WTC11 (cell line): Measurements from ENCODE around the gene TNN. TPM values are rescaled to one million over a fixed set of nuclear protein-coding genes. Genes with fewer than 3 reads are reported as not detected.

Experiments used
- ATAC-seq: fragments of 200-7000 bp; cut with Tn5 transposase; 2 replicates; pipeline ENCODE4 v1.10.0; 2021; ENCODE audit warnings: mild to moderate bottlenecking, moderate library complexity
- CTCF ChIA-PET: fragments of 300-600 bp; sonication (Branson Sonifier 250); formaldehyde crosslinking; loops from one replicate; lab custom pipeline; 2021; ENCODE audit warnings: antibody characterized with exemption; lab: Charles Lee
- POLR2A ChIA-PET: fragments of 350-600 bp; sonication (Branson Sonifier 250); formaldehyde crosslinking; loops from one replicate; lab custom pipeline; 2021; ENCODE audit warnings: antibody characterized with exemption; lab: Charles Lee
- DNase-seq: peaks from one replicate; pipeline ENCODE4 v3.0.0; 2021; ENCODE audit warnings: low spot score
- H3K27ac Mint-ChIP-seq: 2 replicates; pipeline ENCODE4 v1.8.0; 2021; ENCODE audit warnings: mixed read lengths
- H3K27me3 Mint-ChIP-seq: 2 replicates; pipeline ENCODE4 v1.8.0; 2021; ENCODE audit warnings: low read depth, mild to moderate bottlenecking, moderate library complexity, mixed read lengths
- H3K36me3 Mint-ChIP-seq: 2 replicates; pipeline ENCODE4 v1.8.0; 2021; ENCODE audit warnings: mixed read lengths
- H3K4me1 Mint-ChIP-seq: 2 replicates; pipeline ENCODE4 v1.8.0; 2022; ENCODE audit warnings: mixed read lengths
- H3K4me3 Mint-ChIP-seq: 2 replicates; pipeline ENCODE4 v1.8.0; 2021; ENCODE audit warnings: mild to moderate bottlenecking, moderate library complexity, mixed read lengths
- H3K9me3 Mint-ChIP-seq: 2 replicates; pipeline ENCODE4 v1.8.0; 2021; ENCODE audit warnings: mixed read lengths
- CREB1 ChIP-seq: sonication (generic); formaldehyde crosslinking; IDR thresholded peaks from 2 replicates; pipeline ENCODE4 v1.8.0; 2023; ENCODE audit warnings: mild to moderate bottlenecking, missing genetic modification reagents
- E2F1 ChIP-seq: sonication (generic); formaldehyde crosslinking; IDR thresholded peaks from 2 replicates; pipeline ENCODE4 v1.8.0; 2022; ENCODE audit warnings: mild to moderate bottlenecking, missing genetic modification reagents
- FOXK1 ChIP-seq: sonication (generic); formaldehyde crosslinking; IDR thresholded peaks from 2 replicates; pipeline ENCODE4 v1.8.0; 2022; ENCODE audit warnings: mild to moderate bottlenecking, moderate library complexity, missing genetic modification reagents
- GRHL2 ChIP-seq: fragments of 250-450 bp; sonication (Bioruptor Pico); IDR thresholded peaks from 2 replicates; pipeline ENCODE4 v1.8.0; 2022; ENCODE audit warnings: mild to moderate bottlenecking, moderate library complexity; ENCODE audit not compliant: insufficient replicate concordance, severe bottlenecking
- HMGXB4 ChIP-seq: sonication (generic); formaldehyde crosslinking; IDR thresholded peaks from 2 replicates; pipeline ENCODE4 v1.8.1; 2023; ENCODE audit warnings: mild to moderate bottlenecking, moderate library complexity, missing genetic modification reagents
- IRF1 ChIP-seq: sonication (generic); formaldehyde crosslinking; IDR thresholded peaks from 2 replicates; pipeline ENCODE4 v1.8.0; 2023; ENCODE audit warnings: missing genetic modification reagents
- KAT7 ChIP-seq: sonication (generic); formaldehyde crosslinking; IDR thresholded peaks from 2 replicates; pipeline ENCODE4 v1.8.1; 2023; ENCODE audit warnings: missing genetic modification reagents, mild to moderate bottlenecking, borderline replicate concordance
- MAX ChIP-seq: sonication (generic); formaldehyde crosslinking; IDR thresholded peaks from 2 replicates; pipeline ENCODE4 v1.8.0; 2022; ENCODE audit warnings: mild to moderate bottlenecking, missing genetic modification reagents
- MYBL2 ChIP-seq: sonication (generic); formaldehyde crosslinking; IDR thresholded peaks from 2 replicates; pipeline ENCODE4 v1.8.1; 2023; ENCODE audit warnings: mild to moderate bottlenecking, moderate library complexity, missing genetic modification reagents
- PRDM15 ChIP-seq: sonication (generic); formaldehyde crosslinking; IDR thresholded peaks from 2 replicates; pipeline ENCODE4 v1.8.0; 2022; ENCODE audit warnings: missing genetic modification reagents
- SP1 ChIP-seq: sonication (generic); formaldehyde crosslinking; conservative IDR thresholded peaks from 2 replicates; pipeline ENCODE4 v1.8.1; 2022; ENCODE audit warnings: missing genetic modification reagents
- TEAD1 ChIP-seq: sonication (generic); formaldehyde crosslinking; IDR thresholded peaks from 2 replicates; pipeline ENCODE4 v1.8.0; 2022; ENCODE audit warnings: mild to moderate bottlenecking, missing genetic modification reagents
- ZBTB43 ChIP-seq: sonication (generic); formaldehyde crosslinking; IDR thresholded peaks from 2 replicates; pipeline ENCODE4 v1.8.1; 2023; ENCODE audit warnings: mild to moderate bottlenecking, missing genetic modification reagents
- ZNF263 ChIP-seq: sonication (generic); formaldehyde crosslinking; IDR thresholded peaks from 2 replicates; pipeline ENCODE4 v1.8.1; 2022; ENCODE audit warnings: low read depth, mild to moderate bottlenecking, moderate library complexity, missing genetic modification reagents
- ZNF512 ChIP-seq: sonication (generic); formaldehyde crosslinking; IDR thresholded peaks from 2 replicates; pipeline ENCODE4 v1.8.1; 2022; ENCODE audit warnings: missing genetic modification reagents, borderline replicate concordance
- total RNA-seq: library from RNA; stranded (reverse); gene quantifications from 3 replicates; pipeline ENCODE4 v1.2.3, GENCODE V29; 2021

The TNN gene
- total RNA-seq, 1 experiment from 2014 or later: 0.44 TPM

- no peak for TF ChIP-seq FOXK1
- TF ChIP-seq KAT7: no peak
- TF ChIP-seq MAX: no peak
- TF ChIP-seq ZNF512 (CRISPR knock-in tag): no peak
- no peak for TF ChIP-seq GRHL2 (CRISPR knock-in tag)
- no peak for TF ChIP-seq MYBL2 (CRISPR knock-in tag)
- no peak for TF ChIP-seq E2F1 (CRISPR knock-in tag)
- TF ChIP-seq IRF1 (CRISPR knock-in tag): no peak
- no peak for TF ChIP-seq SP1 (CRISPR knock-in tag)
- TF ChIP-seq PRDM15 (CRISPR knock-in tag): no peak
Measured at GRCh38 chr1:175186433-175187160, 119.0 kb downstream of the TNN start (continued).

- Mint-ChIP-seq H3K36me3 (no peaks in the 10 kb centered on the region), H3K4me3 (no peak overlapping the region), H3K27me3 (peaks cover 13% of the 10 kb centered on the region), H3K9me3 (no peaks in the 10 kb centered on the region), H3K27ac (no peak overlapping the region), H3K4me1 (peaks cover 20% of the 10 kb centered on the region)
- CTCF ChIA-PET: interaction anchor here (0.8 to 1.2 kb wide), 3 partner anchors 34 to 64 kb away, joined by 3 to 4 read pairs (median 3); no protein-coding TSS in a partner anchor
- ATAC-seq: no peak
- DNase-seq: no peak
- TF ChIP-seq CREB1 (no peak), ZNF263 (no peak), ZBTB43 (CRISPR knock-in tag) (no peak), TEAD1 (CRISPR knock-in tag) (no peak), HMGXB4 (no peak)
- POLR2A ChIA-PET: no interaction called here
Measured at GRCh38 chr1:175188936-175189335, 121.3 kb downstream of the TNN start.
